Measurements from ENCODE around the gene DAND5. TPM values are rescaled to one million over a fixed set of nuclear protein-coding genes. Genes with fewer than 3 reads are reported as not detected.

The DAND5 gene
- total and polyA plus RNA-seq, 5 experiments from 2014 or later, result not detected

GRCh38 chr19:12987190-12987589, 17.8 kb downstream of the DAND5 start:
- Mint-ChIP-seq H3K9me3 (no peaks in the 10 kb centered on the region), H3K27me3 (peaks cover 0 to 10% (median 5%) of the 10 kb centered on the region in 5 donors), H3K4me1 (peaks cover 0 to 10% (median 3%) of the 10 kb centered on the region in 4 donors), H3K4me3 (no peak overlapping the region), H3K27ac (peak overlapping the region in 3 of 10 donors; percentile 20 to 76 (median 65)), H3K36me3 (no peaks in the 10 kb centered on the region)
- ATAC-seq (no peak), DNase-seq (no peak)
- POLR2A ChIA-PET, result no interaction called here

GRCh38 chr19:12987781-12988180, 18.4 kb downstream of the DAND5 start:
- Mint-ChIP-seq H3K36me3 (no peaks in the 10 kb centered on the region), H3K27ac (peak overlapping the region in 1 of 10 donors; percentile 19), H3K4me3 (no peak overlapping the region), H3K9me3 (no peaks in the 10 kb centered on the region), H3K27me3 (peaks cover 0 to 10% (median 5%) of the 10 kb centered on the region in 5 donors), H3K4me1 (peaks cover 0 to 10% (median 3%) of the 10 kb centered on the region in 4 donors)
- ATAC-seq (no peak), DNase-seq (no peak)
- POLR2A ChIA-PET, result no interaction called here

- Mint-ChIP-seq H3K4me3 (no peak overlapping the region), H3K9me3 (no peaks in the 10 kb centered on the region), H3K4me1 (peaks cover 8 to 12% (median 10%) of the 10 kb centered on the region in 4 donors), H3K36me3 (no peaks in the 10 kb centered on the region), H3K27me3 (peaks cover 0 to 11% (median 4%) of the 10 kb centered on the region in 5 donors), H3K27ac (no peak overlapping the region)
- no peak for DNase-seq
- no peak for ATAC-seq
- POLR2A ChIA-PET, result no interaction called here
Observed at GRCh38 chr19:12990431-12990830, 21.1 kb downstream of the DAND5 start.

GRCh38 chr19:12990853-12991252, 21.5 kb downstream of the DAND5 start:
- Mint-ChIP-seq H3K4me1 (peaks cover 7 to 11% (median 10%) of the 10 kb centered on the region in 4 donors), H3K9me3 (no peaks in the 10 kb centered on the region), H3K36me3 (no peaks in the 10 kb centered on the region), H3K27ac (peak overlapping the region in 1 of 10 donors; percentile 57), H3K4me3 (peak overlapping the region in 1 of 10 donors; percentile 2), H3K27me3 (peaks cover 0 to 11% (median 4%) of the 10 kb centered on the region in 5 donors)
- ATAC-seq, result no peak
- no peak for DNase-seq
- POLR2A ChIA-PET, result no interaction called here

GRCh38 chr19:12991296-12991695, 21.9 kb downstream of the DAND5 start:
- ATAC-seq, result no peak
- H3K4me1 Mint-ChIP-seq, result peaks cover 9 to 15% (median 12%) of the 10 kb centered on the region in 4 donors
- DNase-seq, result no peak
- H3K4me3 Mint-ChIP-seq, result no peak overlapping the region
- H3K9me3 Mint-ChIP-seq, result no peaks in the 10 kb centered on the region
- H3K27ac Mint-ChIP-seq, result peak overlapping the region in 3 of 10 donors; percentile 3 to 63 (median 57)
- no peaks in the 10 kb centered on the region for H3K36me3 Mint-ChIP-seq
- POLR2A ChIA-PET, result no interaction called here
- peaks cover 0 to 11% (median 4%) of the 10 kb centered on the region in 5 donors for H3K27me3 Mint-ChIP-seq

GRCh38 chr19:12992729-12993128, 23.4 kb downstream of the DAND5 start:
- no peak for DNase-seq
- POLR2A ChIA-PET, result no interaction called here

GRCh38 chr19:12993562-12993961, 24.2 kb downstream of the DAND5 start:
- ATAC-seq, result no peak
- Mint-ChIP-seq H3K9me3 (no peaks in the 10 kb centered on the region), H3K27ac (peak overlapping the region in 5 of 10 donors; percentile 51 to 79 (median 69)), H3K27me3 (peaks cover 0 to 6% (median 0%) of the 10 kb centered on the region in 5 donors), H3K36me3 (no peaks in the 10 kb centered on the region), H3K4me3 (peak overlapping the region in 7 of 10 donors; percentile 30 to 95 (median 79)), H3K4me1 (peaks cover 13 to 15% (median 15%) of the 10 kb centered on the region in 4 donors)
- no peak for DNase-seq
- POLR2A ChIA-PET, result interaction anchor here (0.5 to 0.7 kb wide), 3 partner anchors 28 to 169 kb away, joined by 3 to 4 read pairs (median 4); no protein-coding TSS in a partner anchor

More at GRCh38 chr19:12992729-12993128, 23.4 kb downstream of the DAND5 start:
- ATAC-seq, result no peak
- peaks cover 0 to 6% (median 0%) of the 10 kb centered on the region in 5 donors for H3K27me3 Mint-ChIP-seq
- no peak overlapping the region for H3K27ac Mint-ChIP-seq
- no peaks in the 10 kb centered on the region for H3K9me3 Mint-ChIP-seq
- H3K4me3 Mint-ChIP-seq, result no peak overlapping the region
- peaks cover 13 to 15% (median 15%) of the 10 kb centered on the region in 4 donors for H3K4me1 Mint-ChIP-seq
- H3K36me3 Mint-ChIP-seq, result no peaks in the 10 kb centered on the region

- H3K4me1 Mint-ChIP-seq, result peaks cover 13 to 15% (median 15%) of the 10 kb centered on the region in 4 donors
- H3K36me3 Mint-ChIP-seq, result no peaks in the 10 kb centered on the region
- DNase-seq, result peak; percentile 35 to 79 (median 53)
- peak within 1 kb of the TSS; percentile 55 to 93 (median 86) for H3K27ac Mint-ChIP-seq
- POLR2A ChIA-PET, result interaction anchor here (0.6 kb wide), 2 partner anchors 14 to 29 kb away, joined by 3 to 5 read pairs; no protein-coding TSS in a partner anchor
- peak; percentile 68 to 76 for ATAC-seq
- no peaks in the 10 kb centered on the region for H3K9me3 Mint-ChIP-seq
- peak within 1 kb of the TSS; percentile 81 to 99 (median 92) for H3K4me3 Mint-ChIP-seq
- H3K27me3 Mint-ChIP-seq, result peaks cover 0 to 6% (median 0%) of the 10 kb centered on the region in 5 donors
Observed at GRCh38 chr19:12994701-12995595, 25.6 kb downstream of the DAND5 start, which contains the start of gene NFIX. TSS of gene NFIX (plus strand) at chr19:12995475. CDS start at chr19:12995838, 363 bp downstream.

GRCh38 chr19:12995596-12996405, 26.4 kb downstream of the DAND5 start:
- peaks cover 0 to 6% (median 0%) of the 10 kb centered on the region in 5 donors for H3K27me3 Mint-ChIP-seq
- DNase-seq, result peak in 1 of 10 donors; percentile 24
- no peaks in the 10 kb centered on the region for H3K36me3 Mint-ChIP-seq
- H3K4me1 Mint-ChIP-seq, result peaks cover 14 to 17% (median 15%) of the 10 kb centered on the region in 4 donors
- H3K4me3 Mint-ChIP-seq, result peak overlapping the region; percentile 79 to 95 (median 84)
- peak overlapping the region in 3 of 10 donors; percentile 64 to 86 (median 85) for H3K27ac Mint-ChIP-seq
- POLR2A ChIA-PET, result interaction anchor here (0.6 to 1.0 kb wide), 3 partner anchors 30 to 101 kb away, joined by 3 read pairs; no protein-coding TSS in a partner anchor
- peak; percentile 31 to 55 for ATAC-seq
- no peaks in the 10 kb centered on the region for H3K9me3 Mint-ChIP-seq

GRCh38 chr19:12996406-12997094, 27.2 kb downstream of the DAND5 start:
- H3K27ac Mint-ChIP-seq, result peak overlapping the region in 3 of 10 donors; percentile 34 to 64 (median 64)
- no peaks in the 10 kb centered on the region for H3K9me3 Mint-ChIP-seq
- H3K4me1 Mint-ChIP-seq, result peaks cover 11 to 17% (median 15%) of the 10 kb centered on the region in 4 donors
- POLR2A ChIA-PET, result interaction anchor here (1.0 kb wide), 1 partner anchor 65 kb away, joined by 3 read pairs; no protein-coding TSS in a partner anchor
- H3K4me3 Mint-ChIP-seq, result peak overlapping the region; percentile 66 to 95 (median 77)
- peaks cover 0 to 5% (median 0%) of the 10 kb centered on the region in 5 donors for H3K27me3 Mint-ChIP-seq
- H3K36me3 Mint-ChIP-seq, result no peaks in the 10 kb centered on the region
- no peak for DNase-seq
- no peak for ATAC-seq

- Mint-ChIP-seq H3K4me3 (peak overlapping the region in 9 of 10 donors; percentile 56 to 87 (median 76)), H3K36me3 (no peaks in the 10 kb centered on the region), H3K4me1 (peaks cover 11 to 17% (median 15%) of the 10 kb centered on the region in 4 donors), H3K27ac (peak overlapping the region in 7 of 10 donors; percentile 18 to 75 (median 57)), H3K27me3 (peaks cover 0 to 5% (median 0%) of the 10 kb centered on the region in 5 donors), H3K9me3 (no peaks in the 10 kb centered on the region)
- DNase-seq (no peak), ATAC-seq (no peak)
- POLR2A ChIA-PET, result no interaction called here
Observed at GRCh38 chr19:12997179-12997966, 28.0 kb downstream of the DAND5 start.
